Upper lobe of right lung (tissue), 1 donor: ENCODE measurements around the gene CNTNAP2. TPM values are rescaled to one million over a fixed set of nuclear protein-coding genes. Genes with fewer than 3 reads are reported as not detected.

ENCODE experiments used
- ATAC-seq: fragments of 200-7000 bp; cut with Tn5 transposase; one replicate; pipeline ENCODE4 v1.9.1; 2020; ENCODE audit warnings: mild to moderate bottlenecking, moderate library complexity
- DNase-seq: peaks from one replicate; pipeline ENCODE4 v3.0.0-alpha.2; 2020
- H3K27ac ChIP-seq: fragments of 200-600 bp; one replicate; pipeline ENCODE4 v1.8.0; 2022
- H3K27me3 ChIP-seq: fragments of 200-600 bp; one replicate; pipeline ENCODE4 v1.8.0; 2022; ENCODE audit warnings: mild to moderate bottlenecking
- H3K36me3 ChIP-seq: fragments of 200-600 bp; one replicate; pipeline ENCODE4 v1.8.0; 2022
- H3K4me1 ChIP-seq: fragments of 200-600 bp; one replicate; pipeline ENCODE4 v1.8.0; 2022
- H3K4me3 ChIP-seq: fragments of 200-600 bp; one replicate; pipeline ENCODE4 v1.8.0; 2022; ENCODE audit warnings: mild to moderate bottlenecking
- H3K9me3 ChIP-seq: fragments of 200-600 bp; one replicate; pipeline ENCODE4 v1.8.0; 2022
- intact Hi-C: fragments of 100-400 bp; cut with DNase I; formaldehyde crosslinking; loops from one replicate; pipeline ENCODE4 v1.11.0; 2022
- total RNA-seq: library from RNA; stranded (reverse); fragmentation: NEBNext Ultra II Directional; extraction: Animal tissue kit (Norgen Biotek cat#: 25700); gene quantifications from one replicate; pipeline ENCODE4 v1.2.1, GENCODE V29; 2021
- TF ChIP-seq, protein P1 (sequence below): fragments of 200-600 bp; IDR thresholded peaks from one replicate; pipeline ENCODE4 v1.8.0; 2022; ENCODE audit warnings: antibody characterized with exemption
- donor health status: DM: no; HTN: yes; CAD: no; lungs with severe emphysema.

CNTNAP2 gene
- total RNA-seq, 1 donor from 2014 or later: 0.41 TPM

DNA sequence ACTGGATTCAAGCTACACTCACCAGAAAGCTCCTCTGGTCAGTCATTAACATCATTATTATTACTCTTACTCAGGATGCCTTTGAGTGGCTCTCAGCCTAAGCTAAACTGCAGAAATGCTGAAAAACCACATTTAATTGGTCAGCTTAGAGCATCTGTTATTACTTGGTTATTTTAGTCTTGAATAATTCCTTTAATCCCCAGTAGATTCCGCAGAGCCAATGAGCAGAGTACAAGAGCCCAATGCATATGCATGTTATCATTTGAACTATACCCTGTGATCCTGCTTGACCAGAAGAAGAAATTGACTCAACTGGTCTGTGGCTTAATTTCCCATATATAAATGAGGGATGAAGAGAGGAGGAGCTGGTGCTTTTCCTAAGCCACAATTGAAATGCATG is 2056.3 kb downstream of the CNTNAP2 start:
- Histone ChIP-seq H3K4me1 (no peaks in the 10 kb centered on the region), H3K27ac (no peak overlapping the region), H3K27me3 (no peaks in the 10 kb centered on the region), H3K36me3 (no peaks in the 10 kb centered on the region), H3K4me3 (no peak overlapping the region), H3K9me3 (no peaks in the 10 kb centered on the region)
- intact Hi-C loops: no loop called here
- no peak for ATAC-seq
- no peak for DNase-seq
- TF ChIP-seq, protein P1, sequence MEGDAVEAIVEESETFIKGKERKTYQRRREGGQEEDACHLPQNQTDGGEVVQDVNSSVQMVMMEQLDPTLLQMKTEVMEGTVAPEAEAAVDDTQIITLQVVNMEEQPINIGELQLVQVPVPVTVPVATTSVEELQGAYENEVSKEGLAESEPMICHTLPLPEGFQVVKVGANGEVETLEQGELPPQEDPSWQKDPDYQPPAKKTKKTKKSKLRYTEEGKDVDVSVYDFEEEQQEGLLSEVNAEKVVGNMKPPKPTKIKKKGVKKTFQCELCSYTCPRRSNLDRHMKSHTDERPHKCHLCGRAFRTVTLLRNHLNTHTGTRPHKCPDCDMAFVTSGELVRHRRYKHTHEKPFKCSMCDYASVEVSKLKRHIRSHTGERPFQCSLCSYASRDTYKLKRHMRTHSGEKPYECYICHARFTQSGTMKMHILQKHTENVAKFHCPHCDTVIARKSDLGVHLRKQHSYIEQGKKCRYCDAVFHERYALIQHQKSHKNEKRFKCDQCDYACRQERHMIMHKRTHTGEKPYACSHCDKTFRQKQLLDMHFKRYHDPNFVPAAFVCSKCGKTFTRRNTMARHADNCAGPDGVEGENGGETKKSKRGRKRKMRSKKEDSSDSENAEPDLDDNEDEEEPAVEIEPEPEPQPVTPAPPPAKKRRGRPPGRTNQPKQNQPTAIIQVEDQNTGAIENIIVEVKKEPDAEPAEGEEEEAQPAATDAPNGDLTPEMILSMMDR: no peak

DNA sequence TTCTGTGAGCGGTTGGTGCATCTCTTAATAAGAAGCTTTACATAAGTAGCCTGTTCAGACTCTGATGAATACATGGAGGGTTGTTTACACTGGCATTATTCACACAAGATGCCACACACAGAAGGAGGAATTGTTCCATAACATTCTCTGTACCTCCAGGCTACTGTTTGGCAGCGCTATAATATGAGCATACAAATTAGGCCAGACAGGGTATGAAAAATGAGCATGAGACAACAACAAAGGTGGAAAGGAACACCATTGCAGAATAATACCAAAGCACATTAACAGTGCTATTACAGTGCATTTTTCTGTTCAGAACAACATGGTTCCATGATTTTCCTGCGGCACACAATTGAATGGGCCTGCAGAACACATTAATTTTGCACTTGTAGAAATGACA is 2056.8 kb downstream of the CNTNAP2 start:
- Histone ChIP-seq H3K4me1 (no peaks in the 10 kb centered on the region), H3K9me3 (no peaks in the 10 kb centered on the region), H3K4me3 (no peak overlapping the region), H3K36me3 (no peaks in the 10 kb centered on the region), H3K27ac (no peak overlapping the region), H3K27me3 (no peaks in the 10 kb centered on the region)
- TF ChIP-seq, protein P1: no peak
- no peak for DNase-seq
- intact Hi-C loops: no loop called here
- ATAC-seq: no peak

DNA sequence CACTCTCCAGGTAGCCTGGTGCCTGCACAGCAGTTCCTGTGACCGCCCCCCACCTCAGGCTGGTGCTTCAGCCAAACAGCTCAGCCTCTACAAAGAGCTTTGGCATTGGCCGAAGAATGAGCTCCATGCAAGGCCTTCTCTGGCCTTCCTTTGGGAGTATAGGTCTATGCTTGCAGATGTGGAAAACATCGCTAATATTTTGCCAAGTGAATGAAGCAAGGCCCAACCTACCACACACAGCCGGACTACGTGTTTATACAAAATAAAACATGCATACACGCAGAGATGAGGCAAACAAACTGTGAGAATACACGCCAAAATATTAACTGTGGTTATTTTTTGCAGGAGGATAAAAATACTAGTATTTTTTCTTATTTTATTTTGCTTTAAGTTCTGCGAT is 2057.8 kb downstream of the CNTNAP2 start:
- Histone ChIP-seq H3K9me3 (no peaks in the 10 kb centered on the region), H3K36me3 (no peaks in the 10 kb centered on the region), H3K27me3 (no peaks in the 10 kb centered on the region), H3K27ac (no peak overlapping the region), H3K4me3 (no peak overlapping the region), H3K4me1 (no peaks in the 10 kb centered on the region)
- intact Hi-C loops: no loop called here
- no peak for ATAC-seq
- TF ChIP-seq, protein P1: no peak
- no peak for DNase-seq

DNA sequence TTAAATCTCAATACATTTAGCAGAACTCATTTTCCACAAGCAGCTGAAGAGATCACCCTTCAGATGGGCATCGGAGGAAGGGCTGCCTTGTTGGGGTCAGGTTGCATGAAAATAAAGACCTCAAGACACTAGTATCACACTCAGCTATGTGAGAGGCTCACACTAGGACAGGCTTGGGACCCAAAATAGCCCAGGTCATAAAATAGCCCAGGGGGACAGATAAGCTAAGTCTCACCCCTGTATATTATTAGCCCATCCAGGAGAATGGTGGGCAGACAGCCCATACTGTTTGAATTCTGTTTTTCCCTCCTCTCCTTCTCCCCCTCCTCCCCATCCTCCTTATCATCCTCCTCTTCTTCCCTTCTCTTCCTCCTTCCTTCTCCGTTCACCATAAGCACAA is 2058.9 kb downstream of the CNTNAP2 start:
- no peak overlapping the region for H3K4me3 ChIP-seq
- intact Hi-C loops: no loop called here
- no peak overlapping the region for H3K27ac ChIP-seq
- TF ChIP-seq, protein P1: no peak
- H3K36me3 ChIP-seq: no peaks in the 10 kb centered on the region
- no peaks in the 10 kb centered on the region for H3K4me1 ChIP-seq
- DNase-seq (no peak), ATAC-seq (no peak)
- H3K9me3 ChIP-seq: no peaks in the 10 kb centered on the region
- H3K27me3 ChIP-seq: no peaks in the 10 kb centered on the region

DNA sequence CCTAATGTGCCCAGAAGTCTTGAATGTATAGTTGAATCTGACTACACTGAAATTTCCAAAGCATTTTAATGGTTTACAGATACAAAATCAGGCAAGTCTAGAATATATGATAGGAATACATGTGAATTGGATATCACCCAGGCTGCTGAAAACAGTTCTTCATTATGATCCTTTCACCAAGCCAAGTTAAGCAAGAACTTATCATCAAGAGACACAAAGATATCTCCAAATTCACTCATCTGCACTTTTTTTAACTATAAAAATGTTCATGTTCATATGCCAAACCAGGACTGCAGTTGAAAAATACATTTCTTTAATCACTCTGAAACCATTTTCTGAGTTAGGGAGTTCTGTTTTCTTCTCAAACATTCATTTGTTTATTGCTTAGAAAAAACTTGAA is 2061.4 kb downstream of the CNTNAP2 start:
- intact Hi-C loops: no loop called here
- no peak overlapping the region for H3K4me3 ChIP-seq
- TF ChIP-seq, protein P1: no peak
- H3K27ac ChIP-seq: no peak overlapping the region
- H3K27me3 ChIP-seq: no peaks in the 10 kb centered on the region
- H3K36me3 ChIP-seq: no peaks in the 10 kb centered on the region
- no peaks in the 10 kb centered on the region for H3K9me3 ChIP-seq
- no peaks in the 10 kb centered on the region for H3K4me1 ChIP-seq
- DNase-seq (no peak), ATAC-seq (no peak)

- DNase-seq (no peak), ATAC-seq (no peak)
- Histone ChIP-seq H3K27ac (no peak overlapping the region), H3K4me3 (no peak overlapping the region), H3K9me3 (no peaks in the 10 kb centered on the region), H3K4me1 (no peaks in the 10 kb centered on the region), H3K36me3 (no peaks in the 10 kb centered on the region), H3K27me3 (no peaks in the 10 kb centered on the region)
- intact Hi-C loops: no loop called here
- TF ChIP-seq, protein P1: no peak
Measured at GRCh38 chr7:148180075-148180474, 2063.5 kb downstream of the CNTNAP2 start.
